NAMALWA (cell line): Measurements from ENCODE around the gene FRAT2.
"Not testable (repeated sequence)": the region's sequence is repeated elsewhere in the genome, so short reads cannot be mapped to it uniquely, and the experiment has no call there.

Experiments used
- DNase-seq: peaks from one replicate; pipeline ENCODE4 v3.0.0-alpha.2; 2015; ENCODE audit warnings: low spot score

Gene FRAT2

DNA sequence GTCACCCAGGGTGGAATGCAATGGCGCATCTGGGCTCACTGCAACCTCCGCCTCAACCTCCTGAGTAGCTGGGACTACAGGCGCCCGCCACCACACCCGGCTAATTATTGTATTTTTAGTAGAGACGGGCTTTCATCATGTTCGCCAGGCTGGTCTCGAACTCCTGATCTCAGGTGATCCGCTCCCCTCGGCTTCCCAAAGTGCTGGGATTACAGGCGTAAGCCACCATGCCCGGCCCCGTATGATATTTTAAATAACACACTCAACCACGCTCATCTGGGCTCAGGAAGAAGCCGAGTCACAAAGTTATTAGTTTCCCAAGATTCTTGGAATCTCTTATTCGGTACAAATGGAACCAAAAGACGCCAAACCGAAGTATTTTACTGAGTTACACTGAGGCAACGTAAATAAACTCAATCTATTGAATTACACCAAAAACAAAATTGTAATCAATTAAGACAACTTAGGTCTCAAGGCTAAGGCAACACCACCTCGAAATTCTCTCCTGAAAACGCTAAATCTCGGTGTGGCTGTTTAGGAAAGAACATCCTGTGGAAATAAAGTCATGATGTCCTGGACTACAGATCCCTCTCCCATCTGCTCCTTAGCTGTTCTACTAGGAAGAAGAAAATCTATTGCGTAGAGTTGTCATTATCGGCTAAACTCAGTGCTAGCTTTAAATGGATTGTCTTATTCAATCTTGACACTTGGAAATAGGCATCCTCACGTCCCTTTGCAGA, 43.0 kb downstream of the FRAT2 start:
- DNase-seq: no peak

GRCh38 chr10:97290576-97291356, 43.8 kb downstream of the FRAT2 start:
- DNase-seq: not testable (repeated sequence)

- DNase-seq: not testable (repeated sequence)
Measured at GRCh38 chr10:97290076-97290475, 44.5 kb downstream of the FRAT2 start.
